Vagina (tissue), 2 donors: ENCODE measurements around the gene ABL1.

ENCODE experiments used
- CTCF ChIP-seq, 3 experiments: fragments of 450-650 bp in 2 of 3; fragments of 200-600 bp in 1 of 3; sonication (generic) in 1 of 3; IDR thresholded peaks; one replicate each; pipeline ENCODE4 v1.5.1; 2017 to 2019; ENCODE audit warnings: antibody characterized with exemption in 3 of 3, mild to moderate bottlenecking in 2 of 3, moderate library complexity in 2 of 3
- POLR2A ChIP-seq, 2 donors: fragments of 450-650 bp; IDR thresholded peaks; one replicate each; pipeline ENCODE4 v1.6.1; 2017; ENCODE audit warnings: antibody characterized with exemption in 2 of 2, mild to moderate bottlenecking in 2 of 2, moderate library complexity in 2 of 2

GRCh38 chr9:130872912-130873503, 38.0 kb downstream of the ABL1 start:
- no peak for TF ChIP-seq CTCF (IDR thresholded peaks at IDR 0.05)
- no peak for TF ChIP-seq POLR2A (IDR thresholded peaks at IDR 0.05)
